Lower leg skin (tissue), 4 donors: ENCODE measurements around the gene OCA2. TPM values are rescaled to one million over a fixed set of nuclear protein-coding genes. Genes with fewer than 3 reads are reported as not detected.

ENCODE experiments used
- DNase-seq, 2 donors: peaks; one replicate each; pipeline ENCODE4 v3.0.0-alpha.2; 2019; ENCODE audit warnings: low spot score in 2 of 2
- H3K4me3 ChIP-seq: fragments of 200-600 bp; sonication (generic); 2 replicates; pipeline ENCODE4 v1.5.1; 2017; ENCODE audit warnings: mild to moderate bottlenecking, low read depth; ENCODE audit not compliant: poor library complexity, severe bottlenecking
- POLR2A ChIP-seq, 2 donors: fragments of 450-650 bp; IDR thresholded peaks; one replicate each; pipeline ENCODE4 v1.6.1; 2016 to 2017; ENCODE audit warnings: antibody characterized with exemption in 2 of 2, mild to moderate bottlenecking in 1 of 2, moderate library complexity in 1 of 2
- WGBS, 2 donors: methylation state at CpG; one replicate each; pipeline ENCODE4 v1.1.5; 2018; 5-methylcytosine and 5-hydroxymethylcytosine counted together
- intact Hi-C: fragments of 100-400 bp; cut with DNase I; formaldehyde crosslinking; loops from one replicate; pipeline ENCODE4 v1.15.0; 2023; ENCODE audit warnings: low total_unique reads
- total RNA-seq, 4 donors: library from RNA; depleted of rRNA; stranded (reverse); fragments of >200 nt; gene quantifications; one replicate each; pipeline ENCODE4 v1.1.0, GENCODE V29; 2016
- TF ChIP-seq, protein P1 (sequence below), 3 donors: fragments of 450-650 bp; IDR thresholded peaks; one replicate each; pipeline ENCODE4 v1.5.1; 2016; ENCODE audit warnings: antibody characterized with exemption in 3 of 3, mild to moderate bottlenecking in 3 of 3, moderate library complexity in 2 of 3

The OCA2 gene
- total RNA-seq, 4 donors from 2014 or later = 12.0 to 15.8 (median 13.9) TPM

DNA sequence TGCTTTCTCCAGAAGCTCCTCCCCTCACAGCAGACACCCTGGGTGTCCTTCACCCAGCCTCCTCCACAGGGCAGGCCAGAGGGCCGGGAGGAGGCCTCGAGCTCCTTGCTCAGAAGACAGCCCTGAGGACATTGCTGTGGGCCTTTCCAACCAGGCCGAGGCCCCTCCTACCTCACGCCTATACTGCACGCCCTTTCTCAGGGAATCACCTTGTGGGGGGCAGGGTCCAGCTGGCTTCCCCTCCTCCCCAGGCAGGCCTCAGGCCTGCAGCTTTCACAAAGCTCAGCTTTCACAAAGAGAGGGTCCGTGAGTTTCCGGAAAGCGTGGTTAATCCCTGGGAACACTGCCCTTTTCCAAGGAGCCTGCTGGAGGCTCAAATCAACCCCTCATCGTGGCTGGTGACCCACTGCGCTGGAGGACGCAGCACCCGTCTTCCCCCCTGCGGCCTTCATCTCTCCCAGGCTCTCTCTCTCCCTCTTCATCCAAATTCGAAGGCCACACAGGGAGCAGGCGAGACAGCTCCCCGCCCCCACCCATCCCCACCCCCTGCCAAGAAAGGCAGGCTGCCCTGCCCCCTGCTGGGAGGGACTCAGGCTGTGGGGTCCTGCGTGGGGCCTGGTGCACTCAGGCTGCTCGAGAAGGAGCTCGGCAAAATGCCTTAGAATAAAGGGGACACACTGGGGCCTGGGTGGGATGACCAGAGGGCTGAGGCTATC, 79.4 kb downstream of the OCA2 start:
- H3K4me3 ChIP-seq = no peak overlapping the region
- intact Hi-C loops = no loop called here
- TF ChIP-seq, protein P1, sequence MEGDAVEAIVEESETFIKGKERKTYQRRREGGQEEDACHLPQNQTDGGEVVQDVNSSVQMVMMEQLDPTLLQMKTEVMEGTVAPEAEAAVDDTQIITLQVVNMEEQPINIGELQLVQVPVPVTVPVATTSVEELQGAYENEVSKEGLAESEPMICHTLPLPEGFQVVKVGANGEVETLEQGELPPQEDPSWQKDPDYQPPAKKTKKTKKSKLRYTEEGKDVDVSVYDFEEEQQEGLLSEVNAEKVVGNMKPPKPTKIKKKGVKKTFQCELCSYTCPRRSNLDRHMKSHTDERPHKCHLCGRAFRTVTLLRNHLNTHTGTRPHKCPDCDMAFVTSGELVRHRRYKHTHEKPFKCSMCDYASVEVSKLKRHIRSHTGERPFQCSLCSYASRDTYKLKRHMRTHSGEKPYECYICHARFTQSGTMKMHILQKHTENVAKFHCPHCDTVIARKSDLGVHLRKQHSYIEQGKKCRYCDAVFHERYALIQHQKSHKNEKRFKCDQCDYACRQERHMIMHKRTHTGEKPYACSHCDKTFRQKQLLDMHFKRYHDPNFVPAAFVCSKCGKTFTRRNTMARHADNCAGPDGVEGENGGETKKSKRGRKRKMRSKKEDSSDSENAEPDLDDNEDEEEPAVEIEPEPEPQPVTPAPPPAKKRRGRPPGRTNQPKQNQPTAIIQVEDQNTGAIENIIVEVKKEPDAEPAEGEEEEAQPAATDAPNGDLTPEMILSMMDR (IDR thresholded peaks at IDR 0.05) = no peak
- no peak for TF ChIP-seq POLR2A (IDR thresholded peaks at IDR 0.05)
- WGBS, 2 donors = 87 to 88% methylated on average over 19 of the region's 19 CpGs
- DNase-seq = no peak

DNA sequence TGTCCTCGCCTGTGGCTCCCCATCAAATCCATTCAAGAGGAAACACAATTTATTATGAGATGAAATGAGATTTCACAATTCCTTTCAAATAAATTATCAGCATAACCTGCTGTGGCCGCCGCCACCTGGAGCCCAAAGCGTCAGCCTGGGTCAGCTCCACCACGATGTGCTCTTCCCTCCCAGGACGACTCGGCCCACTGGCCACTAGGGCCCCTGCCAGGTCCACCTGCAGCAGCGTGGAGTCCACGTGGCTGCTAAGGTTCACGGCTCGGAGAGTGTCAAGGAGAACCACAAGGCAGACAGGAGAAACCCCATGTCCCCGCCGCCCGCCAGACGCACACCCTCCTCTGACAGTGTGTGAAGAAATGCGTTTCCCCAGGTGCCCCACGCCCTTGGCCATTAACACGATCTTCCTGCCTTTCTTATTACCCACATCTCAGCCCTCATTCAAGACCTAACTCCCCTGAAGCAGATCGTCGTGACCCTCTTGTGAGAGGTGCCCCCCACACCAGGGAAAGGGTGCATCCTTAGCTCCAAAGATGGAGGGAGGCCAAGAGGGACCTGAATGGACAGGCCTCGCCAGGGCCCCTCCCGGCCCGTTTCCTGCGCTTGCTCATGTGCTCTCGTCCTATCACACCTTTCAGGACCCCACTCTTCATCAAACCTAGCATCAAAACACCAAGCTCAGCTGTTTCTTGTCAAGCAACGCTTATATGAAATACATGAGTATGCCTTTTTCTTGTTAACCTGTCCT, 80.6 kb downstream of the OCA2 start:
- intact Hi-C loops = no loop called here
- TF ChIP-seq POLR2A (IDR thresholded peaks at IDR 0.05) = no peak
- TF ChIP-seq, protein P1 (IDR thresholded peaks at IDR 0.05) = no peak
- 91 to 95% methylated on average over 26 of the region's 26 CpGs for WGBS, 2 donors
- DNase-seq = no peak
- H3K4me3 ChIP-seq = no peak overlapping the region

GRCh38 chr15:28017423-28017924, 81.6 kb downstream of the OCA2 start:
- TF ChIP-seq, protein P1 (IDR thresholded peaks at IDR 0.05) = no peak
- no peak for TF ChIP-seq POLR2A (IDR thresholded peaks at IDR 0.05)
- 73 to 86% methylated on average over 4 to 10 of the region's 10 CpGs for WGBS, 2 donors
- intact Hi-C loops = no loop called here
- DNase-seq = no peak
- H3K4me3 ChIP-seq = no peak overlapping the region

GRCh38 chr15:28015855-28016254, 83.3 kb downstream of the OCA2 start:
- TF ChIP-seq POLR2A (IDR thresholded peaks at IDR 0.05) = no peak
- DNase-seq = no peak
- WGBS, 2 donors = 92 to 95% methylated on average over 10 of the region's 10 CpGs
- intact Hi-C loops = no loop called here
- H3K4me3 ChIP-seq = no peak overlapping the region

GRCh38 chr15:28014623-28015200, 84.4 kb downstream of the OCA2 start:
- 91 to 93% methylated on average over 23 of the region's 23 CpGs for WGBS, 2 donors
- intact Hi-C loops = no loop called here
- no peak for TF ChIP-seq POLR2A (IDR thresholded peaks at IDR 0.05)
- TF ChIP-seq, protein P1 (IDR thresholded peaks at IDR 0.05) = no peak
- no peak for DNase-seq
- H3K4me3 ChIP-seq = no peak overlapping the region

DNA sequence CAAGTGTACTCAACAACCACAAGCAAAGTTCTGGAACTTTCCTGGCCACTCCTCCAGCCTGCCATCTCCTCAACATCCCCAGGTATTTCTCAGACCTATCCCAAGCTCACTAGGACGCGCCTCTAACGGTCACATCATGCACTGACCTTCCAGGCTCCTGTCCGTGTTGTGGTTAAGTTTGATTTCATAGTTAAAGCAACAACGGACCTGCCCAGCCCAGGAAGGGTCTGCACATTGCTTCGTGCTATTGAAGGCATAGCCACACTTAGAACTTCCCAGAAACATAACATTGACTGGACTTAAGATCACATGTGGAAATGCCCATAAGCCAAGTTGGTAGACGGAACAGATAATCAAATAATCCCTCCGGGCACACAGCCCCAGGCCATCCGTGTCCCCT, 85.1 kb downstream of the OCA2 start:
- TF ChIP-seq, protein P1 (IDR thresholded peaks at IDR 0.05) = no peak
- no peak for TF ChIP-seq POLR2A (IDR thresholded peaks at IDR 0.05)
- intact Hi-C loops = no loop called here

More for the DNA sequence above, 85.1 kb downstream of the OCA2 start:
- no peak overlapping the region for H3K4me3 ChIP-seq
- 91 to 94% methylated on average over 9 of the region's 9 CpGs for WGBS, 2 donors
- DNase-seq = no peak
